ENCODE results near the gene COX6A2. TPM values are rescaled to one million over a fixed set of nuclear protein-coding genes. Genes with fewer than 3 reads are reported as not detected.

Gene COX6A2
- total and polyA plus RNA-seq, 2 donors (not counting 3 experiments of a cell fraction or from before 2014, with no cell fraction given): not detected

DNA sequence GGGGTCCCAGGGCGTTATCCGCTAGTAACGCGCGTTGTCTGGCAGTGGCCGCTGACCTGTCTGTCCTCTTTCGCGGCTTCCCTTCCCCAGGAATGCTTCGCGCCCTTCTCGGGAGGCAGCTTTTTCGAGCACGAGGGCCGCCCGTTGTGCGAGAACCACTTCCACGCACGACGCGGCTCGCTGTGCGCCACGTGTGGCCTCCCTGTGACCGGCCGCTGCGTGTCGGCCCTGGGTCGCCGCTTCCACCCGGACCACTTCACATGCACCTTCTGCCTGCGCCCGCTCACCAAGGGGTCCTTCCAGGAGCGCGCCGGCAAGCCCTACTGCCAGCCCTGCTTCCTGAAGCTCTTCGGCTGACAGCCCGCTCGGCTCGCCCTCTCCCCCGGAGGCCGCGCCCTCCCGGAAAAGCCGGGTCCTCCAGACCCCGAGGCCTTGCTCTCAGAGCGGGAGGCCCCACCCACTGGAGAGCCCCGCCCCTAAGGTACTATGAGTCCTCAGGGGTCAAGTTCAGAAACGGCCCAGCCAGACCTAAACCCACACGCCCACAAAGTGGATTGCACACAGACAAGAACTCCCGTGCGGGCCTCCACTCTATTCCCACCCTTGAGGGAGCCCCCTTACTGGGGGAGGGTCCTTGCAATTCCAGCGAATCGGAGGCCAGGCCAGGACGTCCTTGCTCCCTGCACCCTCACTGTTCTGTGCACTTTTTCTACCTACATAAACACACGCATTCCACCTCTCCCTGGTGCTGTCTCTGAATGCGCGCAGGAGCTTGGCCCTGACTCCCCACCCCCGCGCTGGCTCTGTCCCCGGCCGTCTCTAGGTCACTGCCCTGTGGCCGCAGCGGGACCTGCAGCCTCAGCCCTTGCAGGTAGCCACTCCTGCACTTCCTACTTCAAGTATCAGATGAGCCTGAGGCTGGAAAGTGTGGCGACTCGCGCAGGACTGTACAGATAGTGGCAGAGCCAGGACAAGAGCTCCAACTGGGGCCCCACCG is 49.4 kb upstream of the COX6A2 start:
- no peak overlapping the region for H3K27ac ChIP-seq (ENCODE audit: insufficient read depth, low read depth, low read length)
- no peaks in the 10 kb centered on the region for H4K20me1 ChIP-seq (replicated peaks; ENCODE audit: control insufficient read depth, extremely low read depth, insufficient read depth, low read length)
- H3K79me2 ChIP-seq (ENCODE audit: control insufficient read depth, insufficient read depth, low read length): peaks cover 24% of the 10 kb centered on the region
- no peak overlapping the region for H2AFZ ChIP-seq (ENCODE audit: low read depth, low read length)
- POLR2A ChIA-PET: interaction anchor here (1.6 kb wide), 1 partner anchor 9 kb away, joined by 3 read pairs; no protein-coding TSS in a partner anchor
- H3K9me1 ChIP-seq (replicated peaks; ENCODE audit: control insufficient read depth, extremely low read depth, insufficient read depth, low read length): no peaks in the 10 kb centered on the region
- no peaks in the 10 kb centered on the region for H3K9me3 ChIP-seq (replicated peaks; ENCODE audit: control insufficient read depth, insufficient read depth, low read length)
- peaks cover 19 to 20% of the 10 kb centered on the region in 2 experiments for H3K36me3 ChIP-seq (ENCODE audit: control insufficient read depth in 2 of 2, extremely low read depth in 1 of 2, insufficient read depth in 2 of 2, low read length in 2 of 2)
- no peak for TF ChIP-seq EZH2 (IDR thresholded peaks at IDR 0.05; ENCODE audit: borderline replicate concordance, low read depth, low read length, severe bottlenecking)
- no peak for TF ChIP-seq FOS (IDR thresholded peaks at IDR 0.05; ENCODE audit: borderline replicate concordance, insufficient read depth, low read length)
- no peak for TF ChIP-seq JUN (IDR thresholded peaks at IDR 0.05; ENCODE audit: borderline replicate concordance, insufficient read depth, insufficient read length, low read depth)
- no peak for TF ChIP-seq MYC (IDR thresholded peaks at IDR 0.05; ENCODE audit: low read depth, low read length)
- TF ChIP-seq, protein P1, sequence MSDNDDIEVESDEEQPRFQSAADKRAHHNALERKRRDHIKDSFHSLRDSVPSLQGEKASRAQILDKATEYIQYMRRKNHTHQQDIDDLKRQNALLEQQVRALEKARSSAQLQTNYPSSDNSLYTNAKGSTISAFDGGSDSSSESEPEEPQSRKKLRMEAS (IDR thresholded peaks at IDR 0.05; ENCODE audit: insufficient read depth, insufficient read length): no peak
- no peak for TF ChIP-seq POLR2A (IDR thresholded peaks at IDR 0.05; ENCODE audit: low read depth, low read length)
- no peak for TF ChIP-seq GATA2 (IDR thresholded peaks at IDR 0.05; ENCODE audit: insufficient read depth, insufficient read length, low read depth, low read length)
- intact Hi-C loops (cut with micrococcal nuclease) (no loop called here), dilution Hi-C loops (cut with MboI; ENCODE audit: extremely low pct_ligation_motif_present, low sequenced_read_pairs) (no loop called here)
- no peak overlapping the region for H3K4me3 ChIP-seq (replicated peaks in 1 of 3; ENCODE audit: insufficient read depth in 1 of 3, low read depth in 1 of 3, low read length in 3 of 3)
- H3K27me3 ChIP-seq (ENCODE audit: control insufficient read depth in 2 of 2, insufficient read depth in 2 of 2, low read length in 2 of 2): no peaks in the 10 kb centered on the region
- BruUV-seq (replicated peaks): no TSS peak
- no peak overlapping the region for H3K4me2 ChIP-seq (ENCODE audit: insufficient read depth, low read length)
- DNase-seq (ENCODE audit: low read depth, low spot score) (no peak), FAIRE-seq (no peak)
- CTCF ChIA-PET: interaction anchor here (0.8 kb wide), 1 partner anchor 11 kb away, joined by 3 read pairs; no protein-coding TSS in a partner anchor
- no peak overlapping the region for H3K9ac ChIP-seq (replicated peaks; ENCODE audit: extremely low read depth, insufficient read depth, low read length)
- peaks cover 14% of the 10 kb centered on the region for H3K4me1 ChIP-seq (ENCODE audit: control insufficient read depth, extremely low read depth, insufficient read depth, low read length)
